Retinal pigment epithelial cell (primary cell): Measurements from ENCODE around the gene PHETA1.
A peak's percentile ranks its signal among the peaks of the same experiment; 100 is the strongest.
"Not testable (repeated sequence)": the region's sequence is repeated elsewhere in the genome, so short reads cannot be mapped to it uniquely, and the experiment has no call there.

Experiments
- DNase-seq: peaks from one replicate; pipeline ENCODE4 v3.0.0-alpha.2; 2010; ENCODE audit warnings: low read depth
- H3K4me3 ChIP-seq: 2 replicates; pipeline ENCODE4 v1.5.1; 2011; ENCODE audit warnings: mild to moderate bottlenecking, low read length, control low read depth, moderate library complexity
- TF ChIP-seq, protein P1 (sequence below): conservative IDR thresholded peaks from 2 replicates; pipeline ENCODE4 v1.5.1; 2011; ENCODE audit warnings: low read depth, low read length, control low read depth, inconsistent platforms

Gene PHETA1

DNA sequence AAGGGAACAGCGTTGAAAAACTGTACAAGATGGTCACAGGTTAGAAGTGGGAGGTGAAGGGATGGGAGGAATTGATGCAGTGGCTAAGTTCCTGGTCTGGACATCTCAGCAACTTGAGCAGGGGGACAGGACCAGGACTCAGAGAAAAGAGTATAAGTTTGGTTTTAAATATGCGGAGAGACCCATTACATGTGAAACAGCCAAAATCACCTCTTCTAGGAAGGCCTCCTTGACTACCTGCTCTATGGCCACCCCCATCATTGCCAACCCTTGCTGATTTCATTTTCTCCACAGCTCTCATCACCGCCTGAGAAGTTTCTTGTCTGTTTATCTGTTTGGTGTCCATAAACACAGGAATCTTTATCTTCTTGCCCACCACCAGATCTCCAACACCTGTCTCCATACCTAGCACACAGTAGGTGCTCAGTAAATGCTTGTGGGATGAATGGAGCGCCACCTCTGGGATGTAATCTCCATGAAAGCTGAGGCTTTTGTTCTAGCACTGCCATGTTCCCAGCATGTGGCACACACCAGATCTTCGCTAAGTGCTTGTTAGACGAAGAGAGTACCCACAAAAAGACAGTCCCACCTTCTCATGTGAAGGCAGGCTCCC, 11.2 kb upstream of the PHETA1 start:
- no peak for DNase-seq
- no peak overlapping the region for H3K4me3 ChIP-seq
- TF ChIP-seq, protein P1, sequence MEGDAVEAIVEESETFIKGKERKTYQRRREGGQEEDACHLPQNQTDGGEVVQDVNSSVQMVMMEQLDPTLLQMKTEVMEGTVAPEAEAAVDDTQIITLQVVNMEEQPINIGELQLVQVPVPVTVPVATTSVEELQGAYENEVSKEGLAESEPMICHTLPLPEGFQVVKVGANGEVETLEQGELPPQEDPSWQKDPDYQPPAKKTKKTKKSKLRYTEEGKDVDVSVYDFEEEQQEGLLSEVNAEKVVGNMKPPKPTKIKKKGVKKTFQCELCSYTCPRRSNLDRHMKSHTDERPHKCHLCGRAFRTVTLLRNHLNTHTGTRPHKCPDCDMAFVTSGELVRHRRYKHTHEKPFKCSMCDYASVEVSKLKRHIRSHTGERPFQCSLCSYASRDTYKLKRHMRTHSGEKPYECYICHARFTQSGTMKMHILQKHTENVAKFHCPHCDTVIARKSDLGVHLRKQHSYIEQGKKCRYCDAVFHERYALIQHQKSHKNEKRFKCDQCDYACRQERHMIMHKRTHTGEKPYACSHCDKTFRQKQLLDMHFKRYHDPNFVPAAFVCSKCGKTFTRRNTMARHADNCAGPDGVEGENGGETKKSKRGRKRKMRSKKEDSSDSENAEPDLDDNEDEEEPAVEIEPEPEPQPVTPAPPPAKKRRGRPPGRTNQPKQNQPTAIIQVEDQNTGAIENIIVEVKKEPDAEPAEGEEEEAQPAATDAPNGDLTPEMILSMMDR = no peak

- H3K4me3 ChIP-seq = no peak overlapping the region
- TF ChIP-seq, protein P1 = no peak
- no peak for DNase-seq
These were observed 8.5 kb upstream of the PHETA1 start for GRCh38 chr12:111377440-111377839.

DNA sequence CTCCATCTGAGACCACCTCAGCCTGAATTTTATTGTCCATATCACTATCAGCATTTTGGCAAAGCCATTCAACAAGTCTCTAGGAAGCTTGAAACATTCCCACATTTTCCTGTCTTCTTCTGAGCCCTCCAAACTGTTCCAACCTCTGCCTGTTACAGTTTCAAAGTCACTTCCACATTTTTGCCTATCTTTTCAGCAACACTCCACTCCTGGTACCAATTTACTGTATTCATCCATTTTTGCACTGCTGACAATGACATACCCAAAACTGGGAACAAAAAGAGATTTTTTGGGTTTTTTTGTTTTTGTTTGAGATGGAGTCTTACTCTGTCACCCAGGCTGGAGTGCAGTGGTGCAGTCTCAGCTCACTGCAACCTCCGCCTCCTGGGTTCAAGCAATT, 4.3 kb upstream of the PHETA1 start:
- H3K4me3 ChIP-seq, DNase-seq: not testable (repeated sequence)

GRCh38 chr12:111369496-111370220, 763 bp upstream of the PHETA1 start:
- H3K4me3 ChIP-seq = peak overlapping the region; percentile 80
- DNase-seq = no peak
- TF ChIP-seq, protein P1 = no peak

DNA sequence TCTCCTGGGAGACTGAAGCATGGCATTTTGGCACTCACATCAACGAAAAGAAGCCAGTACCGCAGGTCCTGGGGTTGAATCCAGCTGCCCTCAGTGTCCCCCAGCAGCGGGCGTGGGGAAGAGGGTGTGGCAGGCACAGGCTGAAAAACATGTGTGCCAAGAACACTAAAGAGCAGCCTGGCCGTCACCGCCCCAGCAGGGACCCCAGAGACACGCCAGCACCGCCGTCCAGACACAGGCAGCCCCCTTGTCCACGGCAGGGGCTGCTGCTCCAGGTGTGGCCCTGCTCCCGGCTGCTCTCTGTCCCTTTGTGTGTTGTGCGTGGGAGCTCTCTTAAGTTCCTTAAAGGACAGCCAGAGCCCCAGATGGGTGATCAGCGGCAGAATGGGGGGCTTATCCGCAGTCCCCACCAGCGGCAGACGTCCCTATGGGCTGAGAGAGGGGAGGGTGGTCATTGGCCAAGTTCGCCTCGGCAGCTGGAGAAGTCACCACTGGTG, 556 bp downstream of the PHETA1 start:
- no peak for DNase-seq
- TF ChIP-seq, protein P1 = no peak
- H3K4me3 ChIP-seq = peak overlapping the region; percentile 80

DNA sequence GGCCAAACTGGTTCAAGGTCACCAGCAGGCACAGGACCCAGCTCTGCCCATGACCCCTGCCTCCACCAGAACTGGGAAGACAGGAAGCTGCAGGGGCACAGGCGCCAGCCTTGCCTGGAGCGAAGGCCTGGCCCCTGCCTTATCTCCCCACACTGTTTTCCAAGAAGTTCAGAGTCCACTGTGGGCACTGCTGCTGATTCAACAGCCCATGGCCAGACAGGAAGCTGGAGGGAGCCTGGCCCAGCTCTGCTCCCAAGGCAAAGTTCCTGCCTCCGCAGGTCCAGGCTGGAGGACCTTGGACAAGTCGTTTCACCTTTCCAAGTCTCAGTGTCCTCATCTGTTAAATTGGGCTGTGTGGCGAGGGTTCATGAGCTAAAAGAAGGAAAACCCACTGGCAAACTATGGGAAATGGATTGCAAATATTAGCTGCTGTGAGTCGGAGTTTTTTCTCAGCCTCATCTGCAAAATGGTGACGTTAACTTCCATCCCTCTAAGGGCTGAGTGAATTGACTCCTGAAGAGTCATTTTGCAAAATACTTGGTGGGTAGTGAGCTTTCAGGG, 1.2 kb downstream of the PHETA1 start:
- H3K4me3 ChIP-seq = peak overlapping the region; percentile 80
- DNase-seq = no peak
- TF ChIP-seq, protein P1 = no peak

GRCh38 chr12:111366583-111366982, 2.3 kb downstream of the PHETA1 start:
- no peak overlapping the region for H3K4me3 ChIP-seq
- TF ChIP-seq, protein P1 = no peak
- DNase-seq = no peak
